GM18909 (cell line): ENCODE measurements around the gene RUFY3.
A peak's percentile ranks its signal among the peaks of the same experiment; 100 is the strongest.
"Not testable (repeated sequence)": the region's sequence is repeated elsewhere in the genome, so short reads cannot be mapped to it uniquely, and the experiment has no call there.

Experiments
- ATAC-seq: cut with Tn5 transposase; IDR thresholded peaks from one replicate; pipeline ENCODE4 v1.9.1; 2021; ENCODE audit warnings: mild to moderate bottlenecking; ENCODE audit not compliant: unreplicated experiment, poor library complexity

Gene RUFY3, protein sequence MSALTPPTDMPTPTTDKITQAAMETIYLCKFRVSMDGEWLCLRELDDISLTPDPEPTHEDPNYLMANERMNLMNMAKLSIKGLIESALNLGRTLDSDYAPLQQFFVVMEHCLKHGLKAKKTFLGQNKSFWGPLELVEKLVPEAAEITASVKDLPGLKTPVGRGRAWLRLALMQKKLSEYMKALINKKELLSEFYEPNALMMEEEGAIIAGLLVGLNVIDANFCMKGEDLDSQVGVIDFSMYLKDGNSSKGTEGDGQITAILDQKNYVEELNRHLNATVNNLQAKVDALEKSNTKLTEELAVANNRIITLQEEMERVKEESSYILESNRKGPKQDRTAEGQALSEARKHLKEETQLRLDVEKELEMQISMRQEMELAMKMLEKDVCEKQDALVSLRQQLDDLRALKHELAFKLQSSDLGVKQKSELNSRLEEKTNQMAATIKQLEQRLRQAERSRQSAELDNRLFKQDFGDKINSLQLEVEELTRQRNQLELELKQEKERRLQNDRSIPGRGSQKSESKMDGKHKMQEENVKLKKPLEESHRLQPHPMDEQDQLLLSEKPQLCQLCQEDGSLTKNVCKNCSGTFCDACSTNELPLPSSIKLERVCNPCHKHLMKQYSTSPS

DNA sequence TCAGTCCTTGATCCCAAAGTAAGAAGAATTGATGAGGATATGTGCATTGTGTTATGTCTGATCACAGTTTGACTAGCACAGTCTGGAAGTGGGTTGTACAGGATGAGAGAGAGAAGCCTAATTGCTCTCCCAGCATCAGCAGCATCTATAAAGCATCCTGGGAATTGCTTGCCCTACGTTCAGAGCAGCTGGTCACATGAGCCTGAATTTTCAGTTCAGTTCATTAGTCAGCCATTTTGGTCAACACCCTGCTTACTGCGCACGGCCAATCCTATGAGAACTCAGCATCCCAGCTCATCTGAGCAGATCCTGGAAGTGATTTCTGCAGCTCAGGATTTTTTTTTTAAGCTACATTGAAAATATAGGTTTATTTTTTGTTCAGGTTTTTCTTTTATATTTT lies at the start of gene RUFY3:
RUFY3 (plus strand) TSS at position 218 of the 400 bp plus-strand sequence. CDS start 610 bp downstream, outside the sequence.
- ATAC-seq = no peak

DNA sequence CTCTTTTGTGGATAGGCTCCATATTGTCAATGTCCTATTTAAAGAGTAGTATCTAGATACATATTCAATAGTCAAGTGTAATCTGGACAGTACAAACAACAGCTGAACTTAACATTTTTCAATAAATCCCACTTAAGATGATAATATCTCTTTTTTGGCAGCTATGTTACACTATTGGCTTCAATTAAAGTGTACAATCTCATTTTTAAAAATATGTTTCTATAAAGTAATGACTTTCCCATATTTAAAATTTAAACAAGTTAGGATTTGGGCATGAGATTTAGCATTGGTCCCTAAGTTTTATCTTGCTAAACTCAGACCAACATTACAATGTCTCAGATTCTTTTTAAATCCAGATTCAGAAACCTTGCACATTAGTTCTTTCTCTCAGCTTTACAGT lies 47.6 kb upstream of the RUFY3 start:
- ATAC-seq = no peak

DNA sequence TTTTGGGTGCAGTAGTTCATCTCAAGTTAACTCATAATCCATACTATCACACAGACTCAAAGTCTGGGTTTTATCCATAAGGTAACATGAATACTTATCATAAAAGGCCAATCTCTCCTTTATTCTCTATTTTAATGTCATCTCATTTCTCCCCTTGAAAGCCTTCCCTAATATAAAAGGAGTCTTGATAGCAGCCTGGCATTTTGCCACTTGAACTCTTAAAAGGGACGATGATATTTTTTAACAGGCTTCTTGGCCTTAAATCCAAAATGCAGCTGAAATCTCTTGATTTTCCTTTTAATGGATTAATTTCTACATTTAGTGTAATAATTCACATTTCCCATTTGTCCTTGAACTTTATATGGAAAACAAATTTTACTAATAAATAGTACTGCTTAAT lies 47.0 kb upstream of the RUFY3 start:
- no peak for ATAC-seq

DNA sequence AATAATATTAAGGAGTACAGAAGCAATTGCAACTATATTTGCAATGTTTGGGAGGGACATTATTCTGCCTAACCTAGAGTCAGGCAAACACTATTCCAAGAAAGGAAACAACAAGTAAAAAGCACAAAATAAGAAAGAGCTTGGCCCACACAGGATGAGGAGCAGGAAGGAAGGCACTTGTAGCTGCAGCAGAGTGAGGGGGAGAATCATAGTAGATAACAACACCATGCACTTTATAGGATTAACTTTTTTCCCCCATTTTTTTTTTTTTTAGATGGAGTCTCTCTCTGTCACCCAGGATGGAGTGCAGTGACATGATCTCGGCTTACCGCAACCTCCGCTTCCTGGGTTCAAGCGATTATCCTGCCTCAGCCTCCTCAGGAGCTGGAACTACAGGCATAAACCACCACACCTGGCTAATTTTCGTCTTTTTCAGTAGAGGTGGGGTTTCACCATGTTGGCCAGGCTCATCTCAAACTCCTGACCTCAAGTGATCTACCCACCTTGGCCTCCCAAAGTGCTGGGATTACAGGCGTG lies 45.1 kb upstream of the RUFY3 start:
- no peak for ATAC-seq

DNA sequence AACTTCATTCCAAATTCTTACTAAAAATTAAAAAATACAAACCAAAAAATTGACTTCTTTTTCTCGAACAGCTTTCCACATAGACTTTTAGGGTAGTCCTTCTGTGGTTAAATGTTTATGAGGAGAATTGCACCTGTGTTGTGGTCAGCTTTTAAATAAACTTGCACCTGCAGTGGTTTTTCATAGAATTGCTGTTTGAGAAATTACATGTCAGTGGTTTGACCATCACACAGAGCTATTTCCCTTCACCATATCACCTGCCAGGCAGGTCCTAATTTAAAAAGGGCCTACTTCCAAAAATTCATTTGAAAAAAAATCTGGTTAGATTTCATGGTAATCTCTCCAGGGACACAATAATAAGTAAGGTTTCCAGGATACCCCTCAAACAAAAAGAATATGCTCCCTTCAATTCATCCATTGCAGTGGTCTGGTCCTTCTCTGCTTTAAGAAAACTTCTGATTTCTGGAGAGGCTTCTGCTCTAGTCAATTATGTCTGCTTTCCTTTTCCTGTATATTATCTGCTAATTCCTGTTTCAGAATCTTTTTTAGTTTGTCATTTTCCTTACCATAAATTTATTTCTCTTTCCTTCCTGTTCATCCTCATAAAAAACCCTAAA lies 43.3 kb upstream of the RUFY3 start:
- peak; percentile 83 for ATAC-seq

DNA sequence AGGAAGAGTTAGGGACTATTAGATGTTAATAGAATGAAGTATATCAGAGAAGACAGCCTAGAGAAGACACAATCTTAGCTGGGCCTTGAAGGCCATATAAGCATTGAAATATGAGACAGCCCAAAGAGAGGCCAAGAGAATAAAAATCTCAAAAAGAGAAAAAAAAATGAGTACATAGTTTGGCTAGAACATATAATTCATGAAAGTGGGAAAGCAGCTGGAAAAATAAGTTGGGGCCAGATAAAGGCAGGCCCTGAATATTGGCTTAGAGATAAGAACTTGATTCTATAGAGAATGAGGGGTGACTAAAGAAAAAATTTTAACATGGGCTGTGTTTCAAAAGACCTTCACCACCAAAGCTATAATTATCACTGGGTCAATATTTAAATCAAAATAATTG lies 40.8 kb upstream of the RUFY3 start:
- ATAC-seq = no peak

DNA sequence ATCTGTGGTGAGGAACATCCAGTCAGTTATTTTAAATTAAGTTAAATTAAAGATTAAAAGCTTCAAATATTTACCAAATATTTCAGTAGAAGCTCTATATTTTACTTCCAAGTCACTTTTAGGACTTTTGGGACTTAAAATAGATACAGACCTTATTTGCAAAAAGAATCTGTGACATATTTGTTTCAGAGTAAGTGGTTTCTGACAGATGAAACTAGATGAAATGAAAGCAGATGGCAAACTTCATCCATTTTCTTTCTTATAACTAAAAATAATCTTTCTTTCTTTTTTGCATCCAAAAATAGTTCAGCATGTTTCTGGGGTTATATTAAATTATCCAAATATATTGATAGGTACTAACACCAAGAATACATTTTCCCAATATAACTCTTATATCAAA lies 40.1 kb upstream of the RUFY3 start:
- no peak for ATAC-seq

DNA sequence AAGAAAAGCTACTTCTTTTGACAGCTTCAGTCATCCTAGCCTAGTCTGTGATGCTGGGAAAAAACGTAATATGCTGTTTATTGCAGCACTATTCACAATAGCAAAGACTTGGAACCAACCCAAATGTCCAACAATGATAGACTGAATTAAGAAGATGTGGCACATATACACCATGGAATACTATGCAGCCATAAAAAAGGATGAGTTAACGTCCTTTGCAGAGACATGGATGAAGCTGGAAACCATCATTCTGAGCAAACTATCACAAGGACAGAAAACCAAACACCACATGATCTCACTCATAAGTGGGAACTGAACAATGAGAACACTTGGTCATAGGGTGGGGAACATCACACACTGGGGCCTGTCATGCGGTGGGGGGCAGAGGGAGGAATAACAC lies 39.6 kb upstream of the RUFY3 start:
- not testable (repeated sequence) for ATAC-seq

DNA sequence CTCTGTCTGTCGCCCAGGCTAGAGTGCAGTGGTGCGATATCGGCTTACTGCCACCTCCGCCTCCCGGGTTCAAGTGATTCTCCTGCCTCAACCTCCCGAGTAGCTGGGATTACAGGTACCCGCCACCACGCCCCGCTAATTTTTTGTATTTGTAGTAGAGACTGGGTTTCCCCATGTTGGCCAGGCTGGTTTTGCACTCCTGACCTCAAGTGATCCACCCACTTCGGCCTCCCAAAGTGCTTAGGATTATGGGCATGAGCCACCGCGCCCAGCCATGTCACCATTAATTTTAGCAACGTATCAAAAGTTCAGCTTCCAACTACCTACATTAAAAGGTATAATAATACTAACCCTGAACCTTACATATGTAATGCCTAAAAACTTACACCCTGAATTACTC lies 34.4 kb upstream of the RUFY3 start:
- no peak for ATAC-seq

DNA sequence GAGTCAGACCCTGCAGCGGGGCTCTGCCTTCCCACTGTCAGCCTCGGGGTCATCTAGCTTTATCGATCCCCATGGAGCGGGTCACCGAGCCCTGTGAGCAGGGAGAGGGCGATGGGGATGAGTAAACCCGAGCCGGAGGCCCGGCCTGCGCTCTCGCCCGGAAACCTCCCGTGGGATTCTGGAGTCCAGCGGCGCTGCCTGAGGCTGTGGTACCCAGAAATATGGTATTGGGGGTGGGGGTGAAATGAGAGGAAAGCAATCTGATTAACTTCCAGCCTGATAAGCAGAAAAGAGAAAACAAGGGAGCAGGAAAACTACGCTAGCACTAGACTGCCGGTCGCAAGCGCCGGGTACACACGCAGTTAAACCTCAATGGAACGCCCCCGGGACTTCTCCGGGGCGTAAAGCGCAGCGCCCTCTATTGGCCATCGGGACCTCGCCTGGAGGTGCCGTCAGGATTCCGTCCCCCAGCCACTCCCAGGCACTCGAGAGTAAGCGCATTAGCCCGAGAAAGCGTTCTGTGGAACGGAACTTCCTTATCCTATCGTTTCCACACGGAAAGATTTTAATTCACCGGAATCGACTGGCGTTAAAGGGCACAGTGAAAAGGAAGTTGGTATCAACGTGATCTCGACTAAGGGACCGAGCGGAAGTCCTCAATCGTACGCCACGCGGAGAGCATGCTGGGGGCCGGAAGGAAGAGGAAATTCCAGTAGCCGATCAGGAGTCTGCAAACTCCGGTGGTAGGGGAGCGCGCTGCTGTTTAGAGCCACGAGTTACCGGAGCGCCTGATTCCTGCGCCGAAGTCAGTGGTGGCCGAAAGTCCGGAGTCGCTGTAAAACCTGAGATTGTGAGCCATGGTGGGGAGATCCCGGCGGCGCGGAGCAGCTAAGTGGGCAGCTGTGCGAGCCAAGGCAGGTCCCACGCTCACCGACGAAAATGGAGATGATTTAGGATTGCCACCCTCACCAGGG lies 33.7 kb upstream of the RUFY3 start, which contains the start of gene UTP3:
UTP3 (plus strand) TSS at position 712 of the 974 bp plus-strand sequence; CDS start at position 858, 146 bp downstream.
- peak; percentile 94 for ATAC-seq

DNA sequence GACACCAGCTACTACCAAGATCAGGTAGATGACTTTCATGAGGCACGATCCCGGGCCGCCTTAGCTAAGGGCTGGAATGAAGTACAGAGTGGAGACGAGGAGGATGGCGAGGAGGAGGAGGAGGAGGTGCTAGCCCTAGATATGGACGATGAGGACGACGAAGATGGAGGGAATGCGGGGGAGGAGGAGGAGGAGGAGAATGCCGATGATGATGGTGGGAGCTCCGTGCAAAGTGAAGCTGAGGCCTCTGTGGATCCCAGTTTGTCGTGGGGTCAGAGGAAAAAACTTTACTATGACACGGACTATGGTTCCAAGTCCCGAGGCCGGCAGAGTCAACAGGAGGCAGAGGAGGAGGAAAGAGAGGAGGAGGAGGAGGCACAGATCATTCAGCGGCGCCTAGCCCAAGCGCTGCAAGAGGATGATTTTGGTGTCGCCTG lies 33.0 kb upstream of the RUFY3 start:
- peak; percentile 1 for ATAC-seq

DNA sequence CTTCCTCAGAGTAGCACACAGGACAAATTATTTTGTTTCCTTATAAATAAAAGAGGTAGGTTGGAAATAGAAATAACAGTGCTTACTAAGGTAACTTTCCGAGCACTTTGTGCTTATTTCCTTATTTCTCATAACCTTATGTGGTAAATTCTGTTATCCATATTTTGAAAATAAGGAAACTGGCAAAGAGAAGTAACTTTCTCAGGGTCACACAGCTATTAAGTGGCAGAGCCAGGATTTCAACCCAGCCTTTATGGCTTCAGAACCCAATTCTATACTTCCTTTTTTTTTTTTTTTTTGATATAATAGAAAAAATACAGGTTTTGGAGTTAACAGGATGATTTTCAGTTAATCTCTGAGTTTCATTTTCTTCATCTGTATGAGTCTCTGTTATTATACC lies 30.1 kb upstream of the RUFY3 start:
- no peak for ATAC-seq

DNA sequence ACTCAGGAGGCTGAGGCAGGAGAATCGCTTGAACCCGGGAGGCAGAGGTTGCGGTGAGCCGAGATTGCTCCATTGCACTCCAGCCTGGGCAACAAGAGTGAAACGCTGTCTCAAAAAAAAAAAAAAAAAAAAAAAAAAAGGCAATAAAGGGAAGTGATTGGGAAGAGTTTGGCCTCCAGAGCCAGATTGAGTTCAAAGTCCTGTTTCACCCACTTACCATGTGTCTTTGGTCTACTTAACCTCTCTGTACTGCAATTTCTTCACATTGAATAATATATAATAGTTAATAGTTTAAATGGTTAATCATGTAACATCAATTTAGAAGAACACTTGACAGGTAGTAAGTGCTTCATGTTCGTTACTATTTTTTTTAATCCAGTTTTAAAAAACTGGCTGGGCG lies 27.1 kb upstream of the RUFY3 start:
- ATAC-seq = not testable (repeated sequence)

DNA sequence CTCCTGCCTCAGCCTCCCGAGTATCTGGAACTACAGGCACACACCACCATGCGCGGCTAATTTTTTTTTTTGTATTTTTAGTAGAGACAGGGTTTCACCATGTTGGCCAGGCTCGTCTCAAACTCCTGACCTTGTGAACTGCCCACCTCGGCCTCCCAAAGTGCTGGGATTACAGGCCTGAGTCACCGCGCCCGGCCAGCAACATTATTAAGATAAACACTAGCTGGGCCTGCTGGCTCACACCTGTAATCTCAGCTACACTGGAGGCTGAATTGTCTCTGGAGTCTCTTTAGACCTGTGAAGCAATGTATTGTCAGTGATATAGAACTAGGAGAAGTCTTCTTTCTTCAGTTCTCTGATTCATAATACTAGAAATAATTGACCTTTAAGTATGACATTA lies 23.3 kb upstream of the RUFY3 start:
- ATAC-seq = not testable (repeated sequence)

DNA sequence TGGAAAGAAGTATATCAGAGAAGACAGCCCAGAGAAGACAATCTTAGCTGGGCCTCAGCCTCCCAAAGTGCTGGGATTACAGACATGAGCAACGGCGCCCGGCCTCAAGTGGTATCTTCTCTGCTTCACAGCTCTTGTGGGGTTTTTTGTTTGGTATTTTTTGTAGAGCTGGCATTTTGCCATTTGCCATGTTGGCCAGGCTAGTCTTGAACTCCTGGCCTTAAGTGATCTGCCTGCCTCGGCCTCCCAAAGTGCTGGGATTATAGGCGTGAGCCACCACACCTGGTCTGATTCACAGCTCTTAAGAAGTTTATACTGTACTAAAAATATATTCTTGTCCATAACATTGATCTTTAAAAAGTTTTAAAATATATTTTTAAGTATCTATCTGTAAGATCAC lies 21.1 kb upstream of the RUFY3 start:
- ATAC-seq = no peak

DNA sequence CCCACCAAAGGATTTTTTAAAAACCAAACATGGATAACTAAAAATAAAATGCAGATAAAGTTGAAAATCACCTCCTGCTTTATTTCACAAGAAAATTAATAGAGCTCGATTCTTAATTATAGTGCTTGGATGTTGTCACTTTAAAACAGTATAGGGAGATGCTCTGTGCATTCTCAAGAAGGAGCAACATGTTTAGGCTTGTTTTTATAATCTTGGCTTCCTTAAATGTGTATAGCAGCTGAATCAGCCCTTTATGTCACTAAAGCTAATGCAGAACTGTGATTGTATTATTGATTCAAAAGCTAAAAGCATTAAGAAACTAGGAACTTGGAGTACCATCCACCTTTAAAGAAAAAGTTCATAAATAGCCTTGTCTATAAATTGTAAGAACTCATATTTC lies 20.5 kb upstream of the RUFY3 start:
- no peak for ATAC-seq

DNA sequence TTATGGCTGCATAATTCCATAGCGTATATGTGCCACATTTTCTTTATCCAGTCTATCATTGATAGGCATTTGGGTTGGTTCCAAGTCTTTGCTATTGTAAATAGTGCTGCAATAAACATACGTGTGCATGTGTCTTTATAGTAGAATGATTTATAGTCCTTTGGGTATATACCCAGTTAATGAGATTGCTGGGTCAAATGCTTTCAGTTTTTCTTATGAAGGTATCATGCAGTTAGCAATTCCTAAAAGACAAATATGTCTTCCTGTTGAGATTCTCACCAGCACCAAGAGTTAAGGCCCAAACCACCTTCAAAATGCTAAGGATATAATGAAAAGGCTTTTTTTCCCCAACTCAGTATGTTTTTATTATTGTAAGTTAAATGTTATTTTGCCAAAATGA lies 19.2 kb upstream of the RUFY3 start:
- ATAC-seq = not testable (repeated sequence)

DNA sequence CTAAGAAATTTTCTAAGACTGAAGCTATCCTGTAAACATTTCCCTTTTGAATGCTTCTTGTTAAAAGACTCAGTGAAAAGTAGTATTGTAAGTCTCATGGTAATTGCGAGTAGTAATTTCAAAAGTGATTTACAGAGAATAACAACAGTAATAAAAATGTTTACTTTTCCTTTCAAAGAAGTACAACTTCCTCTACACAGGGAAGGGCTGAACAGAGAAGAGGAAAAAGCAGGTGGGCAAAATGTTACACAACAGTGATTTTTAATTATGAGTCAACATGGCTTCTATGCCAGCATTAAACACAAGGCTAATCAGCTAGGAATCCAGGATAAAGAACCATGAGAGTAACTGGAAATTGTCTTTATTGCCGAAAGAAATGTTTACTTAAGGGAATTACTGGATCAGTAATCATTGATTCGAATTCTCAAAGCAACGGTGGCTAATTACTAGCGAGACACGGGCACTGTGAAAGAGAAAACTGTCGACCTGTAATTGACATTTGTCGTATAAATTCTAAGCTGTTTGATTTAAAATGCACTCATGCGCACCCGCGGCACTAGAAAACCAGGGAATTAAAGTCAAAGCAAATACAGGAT lies 18.0 kb upstream of the RUFY3 start:
- ATAC-seq = no peak

DNA sequence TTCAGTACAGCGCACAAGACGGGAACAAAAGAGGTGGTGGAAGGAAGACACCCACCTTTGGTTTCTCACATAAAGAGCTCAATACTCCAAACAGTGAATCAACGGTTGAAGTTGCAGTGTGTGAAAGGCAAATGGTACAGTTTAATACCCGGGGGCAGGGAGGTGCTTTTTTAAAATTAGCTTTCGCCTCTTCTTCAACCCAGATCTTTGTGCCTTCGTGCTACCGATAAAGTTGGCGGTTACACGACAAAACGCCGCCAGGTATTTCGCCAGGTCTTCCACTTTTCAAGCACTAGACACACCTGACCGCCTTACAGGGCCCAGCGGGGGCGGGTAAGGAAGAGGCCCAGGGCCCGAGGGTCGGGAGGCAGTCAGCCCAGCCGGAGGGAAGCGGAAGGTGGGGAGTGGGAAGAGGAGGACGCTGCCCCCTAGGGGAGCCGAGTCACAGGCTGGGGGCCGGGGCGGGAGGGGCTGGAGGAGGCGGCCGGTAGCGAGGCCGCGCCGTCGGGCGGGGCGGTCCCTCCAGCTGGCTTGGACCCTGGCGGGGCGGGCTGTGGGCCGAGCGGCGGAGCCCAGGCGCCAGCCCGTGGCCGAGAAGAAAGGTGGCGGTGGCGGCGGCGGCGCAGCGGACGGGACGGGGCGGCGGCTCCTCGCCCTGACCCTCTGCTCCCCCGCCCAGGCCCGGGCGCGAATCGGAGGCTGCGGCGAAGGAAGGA lies 17.4 kb upstream of the RUFY3 start:
- ATAC-seq = peak; percentile 70
